ENCODE results near the gene RBM42.

RBM42 gene

DNA sequence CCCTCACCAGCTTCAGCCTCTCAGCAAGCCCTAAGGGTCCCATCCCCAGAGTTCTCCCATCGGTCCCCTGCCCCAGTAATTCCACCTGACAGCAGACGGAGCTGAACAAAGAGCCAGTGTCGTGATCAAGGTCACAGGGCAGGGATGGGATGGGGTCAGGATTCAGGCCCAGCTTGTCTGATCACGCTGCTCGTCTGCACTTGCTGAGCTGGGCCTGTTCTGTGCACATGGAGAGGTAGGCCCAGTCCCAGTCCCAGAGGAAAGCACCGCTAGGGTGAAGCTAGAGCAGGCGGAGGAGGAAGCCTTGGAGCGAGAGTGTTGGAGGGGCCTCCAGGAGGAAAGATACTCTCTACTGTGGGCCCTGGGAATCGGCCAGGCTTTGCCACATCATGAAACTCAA, 7.1 kb upstream of the RBM42 start:
- DNase-seq (ENCODE audit: low read depth) = no peak

DNA sequence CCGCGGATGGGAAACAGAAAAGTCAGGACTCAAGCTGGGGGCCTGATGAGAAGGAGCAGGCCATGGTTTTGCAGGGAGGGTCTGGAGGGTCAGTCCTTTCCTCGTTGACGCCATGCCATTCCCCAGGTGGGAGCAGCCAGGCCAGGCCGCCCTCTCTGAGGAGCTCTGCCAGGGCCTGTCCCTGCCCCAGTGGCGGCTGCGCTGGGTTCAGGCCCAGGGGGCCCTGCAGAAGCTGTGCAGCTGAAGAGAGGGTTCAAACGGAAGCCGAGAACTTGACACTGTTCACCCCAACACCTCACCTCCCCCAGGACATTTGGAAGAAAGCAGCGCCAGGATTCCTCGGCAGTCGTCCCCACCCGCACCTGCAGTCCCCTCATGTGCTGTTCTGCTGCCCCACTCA, 6.1 kb upstream of the RBM42 start:
- DNase-seq (ENCODE audit: low read depth) = no peak

DNA sequence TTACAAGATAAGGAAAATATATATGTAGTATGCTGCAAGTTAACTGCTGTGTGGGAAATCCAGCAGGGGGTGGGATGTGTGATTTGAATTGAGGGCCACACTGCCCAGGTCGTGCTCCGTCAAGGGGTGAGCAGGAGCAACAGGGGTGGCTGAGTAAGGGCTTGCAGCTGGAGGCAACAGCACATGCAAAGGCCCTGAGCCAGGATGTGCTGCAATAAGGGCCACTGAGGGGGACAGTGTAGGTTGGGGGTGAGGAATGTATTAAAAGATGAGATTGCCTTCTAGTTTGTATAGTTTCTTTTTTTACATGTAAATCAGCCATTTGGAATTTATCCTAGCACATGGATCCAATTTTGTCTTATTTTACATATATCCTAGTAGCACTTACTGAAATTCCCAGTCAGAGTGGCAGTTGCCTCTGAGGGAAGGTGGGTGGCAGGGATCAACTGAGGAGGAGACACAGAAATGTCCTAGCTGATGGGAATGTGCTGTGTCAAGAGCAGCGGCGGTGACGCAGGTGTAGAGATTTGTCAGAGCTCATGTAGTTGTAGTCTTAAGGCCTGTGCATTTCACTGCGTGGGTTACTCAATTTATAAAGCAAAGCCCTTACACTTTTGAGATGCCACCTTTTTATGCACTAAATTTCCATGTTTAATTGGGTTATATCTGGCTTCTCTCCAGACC, 5.4 kb upstream of the RBM42 start:
- no peak for DNase-seq (ENCODE audit: low read depth)

DNA sequence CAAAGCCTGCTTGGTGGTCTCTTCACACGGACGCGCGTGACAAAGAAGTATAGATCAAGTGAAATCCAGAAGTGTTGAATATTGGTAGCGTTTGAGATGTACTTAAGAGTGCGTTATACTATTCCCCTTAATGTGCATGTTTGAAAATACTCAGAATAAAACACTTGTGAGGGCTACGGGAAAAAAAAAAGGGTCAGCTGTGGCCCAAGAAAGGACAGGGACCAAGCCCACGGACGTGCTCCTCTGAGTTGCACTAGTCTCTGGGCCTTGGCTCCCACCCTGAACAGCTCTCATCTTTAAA, 622 bp upstream of the RBM42 start:
- no peak for DNase-seq (ENCODE audit: low read depth)

DNA sequence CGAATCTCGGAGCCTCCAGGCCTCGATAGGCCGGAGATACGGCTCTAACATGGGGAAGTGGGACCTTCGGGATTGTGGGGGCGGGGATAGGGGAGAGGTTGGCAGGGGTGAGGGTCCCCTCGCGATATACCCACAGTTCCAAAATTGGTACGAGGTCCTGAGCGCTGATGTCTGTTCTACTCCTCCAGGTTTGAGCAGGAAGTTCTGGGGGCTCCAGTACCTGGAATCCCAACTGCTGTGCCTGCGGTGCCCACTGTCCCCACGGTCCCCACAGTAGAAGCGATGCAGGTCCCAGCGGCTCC, 447 bp downstream of the RBM42 start:
- DNase-seq (ENCODE audit: low read depth) = no peak

DNA sequence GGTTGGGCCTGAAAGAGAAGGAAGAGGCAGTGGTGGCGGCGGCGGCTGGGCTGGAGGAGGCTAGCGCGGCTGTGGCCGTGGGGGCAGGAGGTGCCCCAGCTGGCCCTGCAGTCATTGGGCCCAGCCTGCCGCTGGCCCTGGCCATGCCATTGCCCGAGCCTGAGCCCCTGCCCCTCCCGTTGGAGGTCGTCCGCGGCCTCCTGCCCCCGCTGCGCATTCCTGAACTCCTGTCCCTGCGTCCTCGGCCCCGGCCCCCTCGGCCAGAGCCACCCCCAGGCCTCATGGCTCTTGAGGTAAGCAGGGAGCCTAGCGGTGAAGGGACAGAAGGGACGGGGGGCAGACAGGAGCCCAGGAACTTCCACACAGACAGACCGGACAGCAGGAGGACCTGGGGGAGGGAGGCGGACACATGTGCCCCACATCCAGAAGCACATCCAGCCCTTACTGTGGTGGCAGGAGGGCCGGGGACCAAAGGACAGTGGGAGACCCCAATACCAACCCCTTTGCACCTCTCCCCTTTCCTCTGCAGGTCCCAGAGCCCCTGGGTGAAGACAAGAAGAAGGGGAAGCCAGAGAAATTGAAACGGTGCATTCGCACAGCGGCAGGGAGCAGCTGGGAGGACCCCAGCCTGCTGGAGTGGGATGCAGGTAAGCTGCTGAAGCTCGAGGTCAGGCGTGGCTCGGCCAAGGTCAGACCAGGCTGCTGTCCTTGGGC, 5.0 kb downstream of the RBM42 start:
- no peak for DNase-seq (ENCODE audit: low read depth)

DNA sequence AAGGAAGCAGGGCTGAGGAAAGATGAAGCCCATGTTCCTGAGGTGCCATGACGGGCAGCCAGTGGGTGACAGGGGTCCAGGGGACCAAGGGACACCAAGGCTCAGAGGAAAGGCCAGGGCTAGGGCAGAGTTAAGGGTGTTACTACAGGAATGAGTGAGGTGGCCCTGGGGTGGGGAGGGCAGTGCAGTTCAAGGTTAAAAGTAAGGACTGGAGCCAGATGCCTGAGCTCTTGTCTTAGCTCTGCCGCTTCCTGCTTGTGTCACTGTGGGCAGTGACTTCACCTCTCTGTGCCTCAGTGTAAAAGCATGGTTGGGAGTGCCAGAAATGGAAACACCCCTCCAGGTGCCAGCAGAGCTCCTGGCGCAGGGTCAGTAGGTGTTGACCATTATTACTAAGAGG, 7.8 kb downstream of the RBM42 start:
- DNase-seq (ENCODE audit: low read depth) = no peak

DNA sequence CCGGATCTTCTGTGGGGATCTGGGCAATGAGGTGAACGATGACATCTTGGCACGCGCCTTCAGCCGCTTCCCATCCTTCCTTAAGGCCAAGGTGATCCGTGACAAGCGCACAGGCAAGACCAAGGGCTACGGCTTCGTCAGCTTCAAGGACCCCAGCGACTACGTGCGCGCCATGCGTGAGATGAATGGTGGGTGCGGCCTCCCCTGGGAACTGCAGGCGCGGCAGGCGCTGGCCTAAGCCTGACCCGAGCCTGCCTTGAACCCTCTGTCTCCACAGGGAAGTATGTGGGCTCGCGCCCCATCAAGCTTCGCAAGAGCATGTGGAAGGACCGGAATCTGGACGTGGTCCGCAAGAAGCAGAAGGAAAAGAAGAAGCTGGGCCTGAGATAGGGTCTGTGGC, 8.3 kb downstream of the RBM42 start:
- no peak for DNase-seq (ENCODE audit: low read depth)

DNA sequence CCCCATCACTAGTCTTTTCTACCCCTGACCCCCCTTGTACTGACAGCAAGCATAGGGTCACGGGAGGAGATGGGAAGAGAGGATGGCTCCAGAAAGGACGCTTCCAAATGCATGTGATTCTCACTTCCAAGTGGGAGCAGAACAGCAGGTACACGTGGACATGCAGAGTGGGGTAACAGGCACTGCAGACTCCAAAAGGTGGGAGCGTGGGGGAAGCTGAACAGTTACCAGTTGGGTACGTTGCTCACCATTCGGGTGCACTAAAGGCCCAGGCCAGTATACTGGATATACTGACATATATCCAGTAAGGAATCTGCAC, 10.4 kb downstream of the RBM42 start:
- DNase-seq (ENCODE audit: low read depth) = no peak

DNA sequence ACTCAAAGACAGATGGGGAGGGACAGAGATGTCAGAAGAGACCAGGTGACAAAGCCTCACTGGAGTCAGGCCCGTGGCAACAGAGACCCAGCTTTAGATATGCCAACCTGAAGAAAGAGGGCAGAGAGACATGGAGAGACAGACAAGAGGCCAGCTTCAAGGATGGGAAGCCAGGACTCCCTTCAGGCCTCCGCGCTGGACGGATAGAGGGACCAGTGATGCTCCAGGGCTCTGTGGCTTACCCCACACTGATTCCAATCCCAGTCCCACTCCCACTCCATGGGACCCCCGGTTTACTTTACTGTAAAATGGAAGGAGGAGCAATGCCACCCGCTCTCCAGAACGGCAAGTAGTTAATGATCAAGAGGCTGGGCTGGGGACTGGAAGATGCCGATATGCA, 11.0 kb downstream of the RBM42 start:
- no peak for DNase-seq (ENCODE audit: low read depth)

DNA sequence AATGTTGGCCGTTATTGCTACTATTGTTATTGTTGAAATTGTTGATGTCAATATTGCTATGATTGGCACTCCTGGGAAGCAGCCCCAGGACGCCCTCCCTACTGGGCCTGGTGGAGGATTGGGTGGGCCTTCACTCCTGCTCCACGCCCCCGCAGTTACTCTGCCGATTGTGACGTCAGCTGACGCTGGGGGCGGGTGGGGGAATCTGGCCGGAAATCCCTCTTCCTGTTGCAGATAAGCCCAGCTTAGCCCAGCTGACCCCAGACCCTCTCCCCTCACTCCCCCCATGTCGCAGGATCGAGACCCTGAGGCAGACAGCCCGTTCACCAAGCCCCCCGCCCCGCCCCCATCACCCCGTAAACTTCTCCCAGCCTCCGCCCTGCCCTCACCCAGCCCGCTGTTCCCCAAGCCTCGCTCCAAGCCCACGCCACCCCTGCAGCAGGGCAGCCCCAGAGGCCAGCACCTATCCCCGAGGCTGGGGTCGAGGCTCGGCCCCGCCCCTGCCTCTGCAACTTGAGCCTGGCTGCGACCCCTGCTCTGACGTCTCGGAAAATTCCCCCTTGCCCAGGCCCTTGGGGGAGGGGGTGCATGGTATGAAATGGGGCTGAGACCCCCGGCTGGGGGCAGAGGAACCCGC, 12.8 kb downstream of the RBM42 start, which contains the start of gene ETV2:
ETV2 (plus strand) TSS at position 231 of the 637 bp plus-strand sequence. CDS start 716 bp downstream, outside the sequence.
- DNase-seq (ENCODE audit: low read depth) = no peak

DNA sequence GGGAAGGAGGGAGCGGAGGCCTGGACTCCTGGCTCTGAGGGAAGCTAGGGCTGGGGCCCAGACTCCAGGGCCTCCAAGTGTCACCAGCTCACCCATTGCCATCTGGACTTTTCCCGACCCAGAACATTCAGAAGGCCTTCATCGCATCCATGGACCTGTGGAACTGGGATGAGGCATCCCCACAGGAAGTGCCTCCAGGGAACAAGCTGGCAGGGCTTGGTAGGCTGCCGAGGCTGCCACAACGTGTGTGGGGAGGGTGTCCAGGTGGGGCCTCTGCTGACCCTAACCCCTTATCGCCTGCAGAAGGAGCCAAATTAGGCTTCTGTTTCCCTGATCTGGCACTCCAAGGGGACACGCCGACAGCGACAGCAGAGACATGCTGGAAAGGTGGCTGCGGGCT, 13.5 kb downstream of the RBM42 start:
- no peak for DNase-seq (ENCODE audit: low read depth)

DNA sequence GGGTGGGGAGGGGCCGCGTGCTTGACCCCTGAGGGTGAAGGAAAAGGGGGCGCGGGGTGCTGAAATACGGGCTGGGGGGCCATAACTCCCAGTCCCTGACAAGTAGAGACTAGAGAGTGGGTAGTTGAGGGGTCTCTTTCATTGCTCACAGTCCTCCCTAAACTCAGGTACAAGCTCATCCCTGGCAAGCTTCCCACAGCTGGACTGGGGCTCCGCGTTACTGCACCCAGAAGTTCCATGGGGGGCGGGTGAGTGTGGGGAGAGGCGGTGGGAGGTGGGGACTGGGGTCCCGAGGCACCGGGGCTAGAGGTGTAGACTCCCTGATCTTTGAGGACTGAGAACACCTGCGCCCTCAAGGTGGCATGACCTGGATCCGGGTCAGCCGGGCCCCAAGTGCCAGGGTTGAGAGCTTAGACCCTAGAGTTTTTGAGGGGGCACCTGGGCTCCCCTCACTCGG, 14.0 kb downstream of the RBM42 start:
- no peak for DNase-seq (ENCODE audit: low read depth)

DNA sequence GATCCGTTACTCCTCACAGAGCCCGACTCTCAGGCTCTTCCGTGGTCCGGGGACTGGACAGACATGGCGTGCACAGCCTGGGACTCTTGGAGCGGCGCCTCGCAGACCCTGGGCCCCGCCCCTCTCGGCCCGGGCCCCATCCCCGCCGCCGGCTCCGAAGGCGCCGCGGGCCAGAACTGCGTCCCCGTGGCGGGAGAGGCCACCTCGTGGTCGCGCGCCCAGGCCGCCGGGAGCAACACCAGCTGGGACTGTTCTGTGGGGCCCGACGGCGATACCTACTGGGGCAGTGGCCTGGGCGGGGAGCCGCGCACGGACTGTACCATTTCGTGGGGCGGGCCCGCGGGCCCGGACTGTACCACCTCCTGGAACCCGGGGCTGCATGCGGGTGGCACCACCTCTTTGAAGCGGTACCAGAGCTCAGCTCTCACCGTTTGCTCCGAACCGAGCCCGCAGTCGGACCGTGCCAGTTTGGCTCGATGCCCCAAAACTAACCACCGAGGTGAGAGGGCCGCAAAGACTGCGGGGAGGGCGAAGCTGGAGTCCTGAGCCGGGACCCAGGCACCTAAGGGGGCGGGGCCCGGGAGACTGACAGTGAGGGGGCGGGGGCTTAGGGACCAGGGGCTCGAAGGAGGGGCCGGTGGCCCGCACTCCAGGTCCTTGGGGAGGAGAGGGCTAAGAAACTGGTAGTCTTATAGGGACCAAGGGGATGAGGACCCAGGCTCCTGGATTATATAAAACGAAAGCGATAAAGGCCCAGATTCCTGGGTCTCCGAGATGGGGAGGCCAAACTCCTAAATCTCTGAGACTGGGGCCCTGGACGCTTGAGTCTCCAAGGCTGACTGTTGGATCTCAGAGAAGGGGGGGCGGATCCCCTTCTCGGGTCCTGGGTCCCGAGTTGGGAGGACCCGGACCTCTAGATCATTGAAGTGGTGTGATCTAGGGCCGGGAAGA, 14.7 kb downstream of the RBM42 start:
- DNase-seq (ENCODE audit: low read depth) = peak; percentile 69

DNA sequence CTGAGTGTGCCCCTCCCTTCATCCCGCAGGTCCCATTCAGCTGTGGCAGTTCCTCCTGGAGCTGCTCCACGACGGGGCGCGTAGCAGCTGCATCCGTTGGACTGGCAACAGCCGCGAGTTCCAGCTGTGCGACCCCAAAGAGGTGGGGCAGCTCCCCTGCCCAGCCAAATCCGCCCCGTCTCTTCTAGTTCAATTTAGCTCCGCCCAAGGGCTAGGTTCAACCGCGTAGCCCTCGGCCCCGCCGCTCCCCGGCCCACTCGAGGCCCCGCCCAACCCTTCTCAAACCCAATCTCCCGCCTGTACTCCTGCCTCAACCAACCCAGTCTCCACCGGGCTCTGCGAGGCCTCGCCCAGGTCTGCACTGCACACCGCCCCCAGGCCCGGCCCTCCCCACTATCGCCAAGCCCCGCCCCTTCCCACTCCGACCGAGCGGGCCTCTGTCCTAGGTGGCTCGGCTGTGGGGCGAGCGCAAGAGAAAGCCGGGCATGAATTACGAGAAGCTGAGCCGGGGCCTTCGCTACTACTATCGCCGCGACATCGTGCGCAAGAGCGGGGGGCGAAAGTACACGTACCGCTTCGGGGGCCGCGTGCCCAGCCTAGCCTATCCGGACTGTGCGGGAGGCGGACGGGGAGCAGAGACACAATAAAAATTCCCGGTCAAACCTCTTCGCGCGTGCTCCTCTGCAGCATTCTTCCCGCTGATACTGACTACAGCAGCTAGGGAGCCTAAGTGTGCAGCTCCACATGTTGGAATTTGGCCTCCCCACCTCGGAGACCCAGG, 15.6 kb downstream of the RBM42 start:
- no peak for DNase-seq (ENCODE audit: low read depth)

DNA sequence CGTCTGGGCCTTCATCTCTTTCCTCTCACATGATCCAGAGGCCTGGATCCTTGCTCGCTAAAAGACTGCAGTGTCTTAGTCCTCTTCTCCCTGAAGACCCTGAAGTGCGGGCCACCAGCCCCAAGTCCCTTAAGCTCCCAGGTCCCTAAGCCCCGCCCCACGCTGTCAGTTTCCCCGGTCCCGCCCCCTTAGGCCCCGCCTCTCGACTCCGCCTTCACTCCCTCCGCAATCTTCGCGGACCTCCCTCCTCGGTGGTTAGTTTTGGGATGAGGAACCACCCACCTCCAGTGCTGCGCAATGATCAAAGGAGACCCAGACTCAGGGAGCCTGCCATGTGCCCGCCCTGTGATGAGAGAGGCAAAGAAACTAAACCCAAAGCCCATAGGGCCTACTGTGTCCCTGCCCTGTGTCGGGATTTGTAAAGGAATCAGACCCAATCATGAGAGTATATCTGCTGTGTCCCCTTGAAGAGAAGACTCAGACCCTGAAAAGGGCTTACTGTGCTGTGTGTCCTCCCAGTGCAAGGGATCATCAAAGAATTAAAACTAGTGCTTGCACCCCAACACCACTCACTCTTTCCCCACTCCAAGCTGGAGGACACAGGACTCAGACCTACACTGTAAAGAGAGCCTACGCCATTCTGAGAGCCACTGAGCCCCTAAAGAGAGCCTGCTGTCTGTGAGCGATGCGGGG, 16.3 kb downstream of the RBM42 start:
- DNase-seq (ENCODE audit: low read depth) = no peak

DNA sequence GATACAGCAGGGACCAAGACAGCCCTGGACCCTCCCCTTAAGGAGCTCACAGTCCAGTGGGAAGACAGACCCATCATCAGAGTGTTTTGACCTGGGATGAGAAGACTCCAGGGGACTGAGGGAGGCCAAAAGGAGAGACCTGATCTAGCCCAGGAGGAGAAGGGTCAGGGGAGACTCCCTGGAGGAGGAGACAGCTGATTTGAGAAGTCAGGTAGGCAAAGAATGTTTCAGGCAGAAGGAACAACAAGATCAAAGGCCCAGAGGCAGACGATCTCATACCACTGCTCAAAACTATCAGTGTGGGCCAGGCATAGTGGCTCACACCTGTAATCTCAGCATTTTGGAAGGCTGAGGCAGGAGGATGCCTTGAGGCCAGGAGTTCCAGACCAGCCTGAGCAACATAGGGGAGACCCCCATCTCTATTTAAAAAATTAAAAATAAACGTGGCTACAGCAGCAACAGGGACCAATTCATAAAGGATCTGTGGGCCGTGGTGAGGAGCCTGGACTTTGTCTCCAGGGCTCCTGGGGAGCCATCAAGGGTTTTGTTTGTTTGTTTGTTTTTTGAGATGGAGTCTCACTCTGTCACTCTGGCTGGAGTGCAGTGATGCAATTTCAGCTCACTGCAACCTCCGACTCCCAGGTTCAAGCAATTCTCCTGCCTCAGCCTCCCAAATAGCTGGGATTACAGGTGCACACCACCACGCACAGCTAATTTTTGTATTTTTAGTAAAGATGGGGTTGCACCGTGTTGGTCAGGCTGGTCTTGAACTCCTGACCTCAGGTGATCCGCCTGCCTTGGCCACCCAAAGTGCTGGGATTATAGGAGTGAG, 17.1 kb downstream of the RBM42 start:
- DNase-seq (ENCODE audit: low read depth) = no peak

DNA sequence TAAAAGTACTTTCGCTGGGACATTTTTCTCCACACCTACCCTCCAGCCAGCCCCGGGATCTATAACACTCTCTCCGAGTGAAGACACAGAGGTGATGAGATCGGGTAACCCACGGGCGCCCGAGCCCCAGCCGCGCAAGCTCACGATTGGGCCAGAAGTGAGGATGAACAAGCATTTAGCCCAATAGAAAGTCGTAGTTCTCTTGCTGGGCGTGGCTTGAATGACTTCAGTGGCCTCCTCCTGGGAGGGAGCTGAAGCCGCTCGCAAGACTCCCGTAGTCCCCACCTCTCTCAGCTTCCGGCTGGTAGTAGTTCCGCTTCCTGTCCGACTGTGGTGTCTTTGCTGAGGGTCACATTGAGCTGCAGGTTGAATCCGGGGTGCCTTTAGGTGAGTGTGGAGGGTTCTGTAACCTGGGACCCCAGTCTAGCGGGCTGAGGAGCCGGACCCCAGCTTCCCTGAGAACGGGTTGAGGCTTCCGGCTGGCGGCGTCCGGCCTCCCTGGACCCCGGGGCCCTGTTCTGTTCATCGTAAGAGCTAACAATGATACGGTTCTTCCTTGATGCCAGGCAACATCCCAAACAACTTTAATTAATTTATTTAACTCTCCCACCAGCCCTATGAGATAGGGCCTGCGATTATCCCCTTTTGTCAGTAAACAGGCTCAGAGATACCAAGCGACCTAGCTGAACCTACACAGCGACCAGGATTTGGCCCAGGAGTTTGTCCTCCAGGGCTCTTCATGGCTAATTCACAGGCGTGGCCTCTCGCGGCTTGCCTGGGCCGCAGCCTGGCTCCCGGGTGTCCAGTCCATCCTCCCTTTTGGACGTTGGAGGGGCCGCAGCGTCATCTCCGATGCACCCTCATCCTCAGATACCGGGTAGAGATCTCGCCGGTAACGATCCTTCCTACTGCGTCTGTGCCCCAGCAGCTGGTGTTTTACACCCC, 19.5 kb downstream of the RBM42 start, which contains the start of gene COX6B1:
COX6B1 (plus strand) TSS at position 307 of the 945 bp plus-strand sequence. CDS start 2,921 bp downstream, outside the sequence.
- DNase-seq (ENCODE audit: low read depth) = peak; percentile 91

DNA sequence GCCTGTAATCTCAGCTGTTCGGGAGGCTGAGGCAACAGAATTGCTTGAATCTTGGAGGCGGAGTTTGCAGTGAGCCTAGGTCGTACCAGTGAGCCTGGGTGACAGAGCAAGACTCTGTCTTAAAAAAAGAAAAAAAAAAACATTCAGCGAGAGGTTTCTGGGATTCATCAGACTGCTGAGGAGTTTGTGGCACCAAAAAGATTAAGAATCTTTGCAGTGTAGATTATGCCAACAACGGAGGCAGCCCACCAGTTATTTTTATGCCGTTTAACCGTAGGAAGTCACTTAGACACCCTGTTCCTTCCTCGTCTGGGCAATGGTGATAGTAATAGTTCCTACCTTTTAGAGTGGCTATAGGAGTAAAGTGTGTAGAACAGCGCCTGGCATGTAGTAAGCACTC, 21.7 kb downstream of the RBM42 start:
- DNase-seq (ENCODE audit: low read depth) = no peak

Data from HS-5 (cell line).